ENCODE data around the gene KIF21B. TPM values are rescaled to one million over a fixed set of nuclear protein-coding genes. Genes with fewer than 3 reads are reported as not detected.

Gene KIF21B
- total and polyA plus RNA-seq, 9 of the 15 experiments (the other 6 are each of a cell fraction or from before 2014, with no cell fraction given) = 0.46 to 13.4 (median 5.9) TPM

DNA sequence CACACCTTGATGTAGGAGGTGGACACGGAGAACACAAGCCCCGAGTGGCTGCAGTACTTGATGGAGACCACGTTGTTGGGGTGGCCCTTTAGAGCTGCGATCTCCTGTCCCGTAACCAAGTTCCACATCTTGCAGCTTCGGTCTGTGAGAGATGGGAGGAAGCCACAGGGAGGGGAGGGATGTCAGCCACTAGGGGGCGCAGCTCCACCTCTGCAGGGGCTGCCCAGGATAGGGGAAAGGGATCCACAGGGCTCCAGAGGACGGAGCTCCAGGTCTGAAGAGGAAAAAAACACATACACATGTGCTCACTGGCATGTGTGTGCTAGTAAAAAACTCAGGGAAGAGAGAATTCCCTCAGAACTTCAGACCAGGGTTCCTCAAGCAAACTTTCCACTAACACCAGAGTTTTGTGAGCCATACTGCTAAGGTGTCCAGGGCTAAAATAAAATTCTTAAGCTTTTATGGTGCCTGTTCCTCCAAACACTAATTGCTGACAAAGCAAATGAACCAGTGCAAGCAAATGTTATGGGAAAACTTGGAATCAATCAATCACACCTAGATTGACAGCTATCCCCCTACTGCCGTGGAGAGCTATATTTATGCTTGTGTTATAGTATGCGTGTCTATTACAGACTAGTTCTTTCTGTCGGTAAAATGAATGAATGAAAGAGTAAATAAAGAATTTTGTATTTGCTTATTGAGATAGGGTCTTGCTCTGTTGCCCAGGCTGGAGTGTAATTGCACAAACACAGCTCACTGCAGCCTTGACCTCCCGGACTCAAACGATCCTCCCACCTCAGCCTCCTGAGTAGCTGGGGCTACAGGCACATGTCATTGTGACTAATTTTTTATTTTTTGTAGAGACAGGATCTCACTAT lies 43.7 kb downstream of the KIF21B start (continued):
- TF ChIP-seq MAFF (IDR thresholded peaks at IDR 0.05; ENCODE audit: low read length) (peak; percentile 77), ZNF121 (CRISPR knock-in tag; conservative IDR thresholded peaks at IDR 0.05) (peak; percentile 86), NFIC (IDR thresholded peaks at IDR 0.05) (no peak), RB1 (IDR thresholded peaks at IDR 0.05; ENCODE audit: low read depth) (peak; percentile 33; the same call in 1 of the 2 replicates), GATA2 (CRISPR knock-in tag; IDR thresholded peaks at IDR 0.05) (no peak), ZNF75A (CRISPR knock-in tag; IDR thresholded peaks at IDR 0.05) (no peak), STAG1 (CRISPR knock-in tag; IDR thresholded peaks at IDR 0.05; ENCODE audit: borderline replicate concordance) (peak; percentile 60; the same call in 1 of the 2 replicates), ZNF224 (CRISPR knock-in tag; IDR thresholded peaks at IDR 0.05) (peak; percentile 100), RAD21 (CRISPR knock-in tag; conservative IDR thresholded peaks at IDR 0.05 in 1 of 2, IDR thresholded peaks at IDR 0.05 in 1 of 2) (peak; percentile 66 to 97), YY1 (IDR thresholded peaks at IDR 0.05; ENCODE audit: borderline replicate concordance in 1 of 3, control insufficient read depth in 1 of 3, extremely low read depth in 1 of 3, insufficient read depth in 3 of 3, insufficient read length in 1 of 3, insufficient replicate concordance in 2 of 3, low read depth in 1 of 3, low read length in 2 of 3) (peak in 1 of 3 experiments; percentile 20), RCOR1 (IDR thresholded peaks at IDR 0.05; ENCODE audit: borderline replicate concordance in 1 of 2, low read depth in 2 of 2, low read length in 2 of 2) (peak in 1 of 2 experiments; percentile 64; a peak in 1 of 4 replicates), TEAD1 (CRISPR knock-in tag; IDR thresholded peaks at IDR 0.05) (peak in 1 of 2 experiments; percentile 66; a peak in 1 of 4 replicates), TRIM24 (IDR thresholded peaks at IDR 0.05) (peak in 1 of 2 experiments; percentile 61; a peak in 1 of 4 replicates), ZNF316 (IDR thresholded peaks at IDR 0.05) (peak; percentile 90)
- TF ChIP-seq, protein P1, sequence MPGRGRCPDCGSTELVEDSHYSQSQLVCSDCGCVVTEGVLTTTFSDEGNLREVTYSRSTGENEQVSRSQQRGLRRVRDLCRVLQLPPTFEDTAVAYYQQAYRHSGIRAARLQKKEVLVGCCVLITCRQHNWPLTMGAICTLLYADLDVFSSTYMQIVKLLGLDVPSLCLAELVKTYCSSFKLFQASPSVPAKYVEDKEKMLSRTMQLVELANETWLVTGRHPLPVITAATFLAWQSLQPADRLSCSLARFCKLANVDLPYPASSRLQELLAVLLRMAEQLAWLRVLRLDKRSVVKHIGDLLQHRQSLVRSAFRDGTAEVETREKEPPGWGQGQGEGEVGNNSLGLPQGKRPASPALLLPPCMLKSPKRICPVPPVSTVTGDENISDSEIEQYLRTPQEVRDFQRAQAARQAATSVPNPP (IDR thresholded peaks at IDR 0.05; ENCODE audit: borderline replicate concordance, insufficient read depth, insufficient read length) = no peak
- TF ChIP-seq, protein P2, sequence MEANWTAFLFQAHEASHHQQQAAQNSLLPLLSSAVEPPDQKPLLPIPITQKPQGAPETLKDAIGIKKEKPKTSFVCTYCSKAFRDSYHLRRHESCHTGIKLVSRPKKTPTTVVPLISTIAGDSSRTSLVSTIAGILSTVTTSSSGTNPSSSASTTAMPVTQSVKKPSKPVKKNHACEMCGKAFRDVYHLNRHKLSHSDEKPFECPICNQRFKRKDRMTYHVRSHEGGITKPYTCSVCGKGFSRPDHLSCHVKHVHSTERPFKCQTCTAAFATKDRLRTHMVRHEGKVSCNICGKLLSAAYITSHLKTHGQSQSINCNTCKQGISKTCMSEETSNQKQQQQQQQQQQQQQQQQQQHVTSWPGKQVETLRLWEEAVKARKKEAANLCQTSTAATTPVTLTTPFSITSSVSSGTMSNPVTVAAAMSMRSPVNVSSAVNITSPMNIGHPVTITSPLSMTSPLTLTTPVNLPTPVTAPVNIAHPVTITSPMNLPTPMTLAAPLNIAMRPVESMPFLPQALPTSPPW (CRISPR knock-in tag; IDR thresholded peaks at IDR 0.05) = 0 out of 2 replicates have a peak, but pooled peaks have one; percentile 33
